Measurements from ENCODE around the gene COL18A1. TPM values are rescaled to one million over a fixed set of nuclear protein-coding genes. Genes with fewer than 3 reads are reported as not detected.

The COL18A1 gene
- total and polyA plus RNA-seq, 4 donors: 97.3 to 963 (median 295) TPM

DNA sequence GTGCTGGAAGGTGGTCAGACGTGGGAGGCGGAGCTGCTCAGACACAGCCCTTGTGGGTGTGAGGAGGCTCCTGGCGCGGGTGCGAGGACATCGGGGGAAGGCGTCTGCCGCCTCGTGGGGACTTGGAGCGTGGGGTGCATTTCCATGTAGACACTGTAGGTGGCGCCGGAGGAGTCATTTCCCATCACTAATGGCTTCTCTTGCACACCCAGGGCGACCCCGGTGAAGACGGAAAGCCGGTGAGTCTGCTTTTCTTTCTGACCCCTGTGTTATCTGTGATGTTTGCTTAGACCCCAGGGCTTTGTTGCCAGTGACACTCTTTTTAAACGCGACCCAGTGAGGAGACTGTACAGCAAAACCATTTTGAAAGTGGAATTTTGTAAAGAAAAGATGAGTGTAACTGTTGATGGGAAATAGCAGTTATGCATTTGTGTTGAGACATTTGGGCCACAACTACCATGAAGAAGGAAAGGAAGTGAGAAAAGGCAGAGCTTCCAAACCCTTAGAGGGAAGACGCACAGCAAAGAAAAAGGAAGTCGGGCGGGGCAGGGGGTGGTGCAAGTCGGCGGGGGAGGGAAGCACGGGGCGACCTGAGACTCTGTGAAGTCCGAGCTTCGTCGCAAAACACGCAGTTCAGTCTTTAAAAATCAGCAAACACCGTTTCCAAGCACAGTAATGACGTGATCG is 73.3 kb downstream of the COL18A1 start:
- H3K4me3 ChIP-seq (ENCODE audit: low read length in 2 of 2): no peak overlapping the region

DNA sequence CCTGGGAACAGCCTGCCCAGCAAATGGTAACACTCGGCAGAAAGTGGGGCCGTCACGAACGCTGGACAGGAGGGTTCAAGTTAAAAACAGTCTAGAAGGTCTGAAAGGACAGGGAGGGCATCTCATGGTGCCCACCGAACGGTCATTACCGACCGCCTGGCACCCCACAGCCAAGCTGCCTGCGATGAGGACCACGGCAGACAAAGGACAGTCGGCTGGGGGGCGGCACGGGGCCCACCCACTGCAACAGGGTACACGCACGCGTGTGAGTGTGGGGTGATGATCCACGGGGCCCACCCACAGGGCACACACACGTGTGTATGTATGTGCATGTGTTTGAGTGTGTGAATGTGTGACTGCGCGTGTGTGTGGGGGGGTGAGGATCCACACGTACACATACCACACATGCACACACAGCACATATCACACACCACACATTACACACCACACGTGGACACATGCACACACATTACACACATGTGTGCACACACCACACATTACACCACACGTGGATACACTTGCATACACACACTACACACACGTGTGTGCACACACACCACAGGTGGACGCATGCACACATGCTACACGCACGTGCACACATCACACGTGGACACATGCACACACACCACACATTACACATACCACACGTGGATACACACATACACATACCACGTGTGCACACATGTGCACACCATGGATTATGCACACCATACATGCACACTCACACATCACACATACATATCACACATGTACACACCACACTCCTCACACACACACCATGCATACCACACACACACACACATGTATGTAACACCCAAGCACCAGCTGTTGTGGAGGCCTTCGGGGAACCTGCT is 74.1 kb downstream of the COL18A1 start:
- H3K9me3 ChIP-seq (ENCODE audit: control insufficient read depth, low read length): no peaks in the 10 kb centered on the region
- H3K27ac ChIP-seq (ENCODE audit: low read depth in 1 of 2, low read length in 2 of 2): no peak overlapping the region
- peaks cover 0 to 1% of the 10 kb centered on the region in 2 donors for H3K36me3 ChIP-seq (ENCODE audit: control insufficient read depth in 1 of 2, insufficient read depth in 2 of 2, low read length in 1 of 2)
- no peaks in the 10 kb centered on the region for H3K4me1 ChIP-seq (ENCODE audit: control insufficient read depth in 1 of 2, insufficient read depth in 2 of 2, low read length in 2 of 2)
- ATAC-seq (ENCODE audit: low FRiP score) (no peak), DNase-seq (no peak)
- no peaks in the 10 kb centered on the region for H3K27me3 ChIP-seq (ENCODE audit: control insufficient read depth in 1 of 2, insufficient read depth in 2 of 2, low read length in 1 of 2)
- 85 to 91% methylated on average over 31 of the region's 31 CpGs for WGBS, 2 donors
- no peak overlapping the region for H3K4me3 ChIP-seq (ENCODE audit: low read length in 2 of 2)
- intact Hi-C loops (cut with DNase I): no loop called here

More for the DNA sequence above, 73.3 kb downstream of the COL18A1 start:
- ATAC-seq (ENCODE audit: low FRiP score): peak; percentile 70
- DNase-seq: peak; percentile 81 to 88
- Histone ChIP-seq H3K36me3 (ENCODE audit: control insufficient read depth in 1 of 2, insufficient read depth in 2 of 2, low read length in 1 of 2) (no peaks in the 10 kb centered on the region), H3K4me1 (ENCODE audit: control insufficient read depth in 1 of 2, insufficient read depth in 2 of 2, low read length in 2 of 2) (no peaks in the 10 kb centered on the region), H3K9me3 (ENCODE audit: control insufficient read depth, low read length) (no peaks in the 10 kb centered on the region), H3K27ac (ENCODE audit: low read depth in 1 of 2, low read length in 2 of 2) (no peak overlapping the region), H3K27me3 (ENCODE audit: control insufficient read depth in 1 of 2, insufficient read depth in 2 of 2, low read length in 1 of 2) (no peaks in the 10 kb centered on the region)
- 44 to 45% methylated on average over 32 of the region's 32 CpGs for WGBS, 2 donors
- intact Hi-C loops (cut with DNase I): no loop called here

DNA sequence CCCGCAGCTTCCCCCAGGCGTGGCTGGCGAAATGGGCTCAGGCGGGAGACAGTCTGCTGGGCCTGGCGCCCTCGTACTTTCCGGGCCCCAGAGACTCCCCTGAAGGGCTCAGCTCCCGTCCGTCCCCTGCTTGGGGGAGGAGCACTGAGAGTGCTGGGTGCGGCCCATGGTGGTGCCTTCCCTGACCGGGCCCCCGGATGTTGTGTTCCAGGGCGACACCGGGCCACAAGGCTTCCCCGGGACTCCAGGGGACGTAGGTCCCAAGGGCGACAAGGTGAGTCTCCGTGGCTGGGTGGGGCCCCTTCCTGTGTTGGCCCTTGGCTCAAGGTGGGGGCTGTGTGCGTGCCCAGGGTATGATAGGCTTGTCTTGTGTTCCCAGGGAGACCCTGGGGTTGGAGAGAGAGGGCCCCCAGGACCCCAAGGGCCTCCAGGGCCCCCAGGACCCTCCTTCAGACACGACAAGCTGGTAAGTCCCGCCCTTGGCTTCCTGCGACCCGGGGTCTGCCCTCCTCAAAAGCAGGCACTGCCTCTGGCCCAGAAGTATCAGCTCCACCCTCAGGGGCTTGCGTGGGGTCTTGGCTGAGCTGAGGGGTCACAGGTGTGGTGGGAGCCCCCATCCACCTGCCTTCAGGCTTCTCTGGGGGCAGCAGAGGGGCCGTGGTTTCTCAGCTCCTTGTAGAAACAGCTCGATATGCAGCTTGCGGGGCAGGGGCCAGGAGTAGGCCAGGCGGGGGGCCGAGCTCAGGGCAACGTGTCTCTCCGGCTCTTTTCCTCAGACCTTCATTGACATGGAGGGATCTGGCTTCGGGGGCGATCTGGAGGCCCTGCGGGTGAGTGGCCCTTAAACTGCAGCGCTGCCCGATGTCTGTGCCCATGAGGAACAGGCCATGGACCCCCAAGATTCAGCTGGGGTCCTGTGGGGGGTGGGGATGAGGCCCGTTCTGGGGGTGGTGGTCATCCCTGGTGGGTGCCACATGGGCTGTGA is 75.0 kb downstream of the COL18A1 start:
- intact Hi-C loops (cut with DNase I): no loop called here
- no peak overlapping the region for H3K4me3 ChIP-seq (ENCODE audit: low read length in 2 of 2)

DNA sequence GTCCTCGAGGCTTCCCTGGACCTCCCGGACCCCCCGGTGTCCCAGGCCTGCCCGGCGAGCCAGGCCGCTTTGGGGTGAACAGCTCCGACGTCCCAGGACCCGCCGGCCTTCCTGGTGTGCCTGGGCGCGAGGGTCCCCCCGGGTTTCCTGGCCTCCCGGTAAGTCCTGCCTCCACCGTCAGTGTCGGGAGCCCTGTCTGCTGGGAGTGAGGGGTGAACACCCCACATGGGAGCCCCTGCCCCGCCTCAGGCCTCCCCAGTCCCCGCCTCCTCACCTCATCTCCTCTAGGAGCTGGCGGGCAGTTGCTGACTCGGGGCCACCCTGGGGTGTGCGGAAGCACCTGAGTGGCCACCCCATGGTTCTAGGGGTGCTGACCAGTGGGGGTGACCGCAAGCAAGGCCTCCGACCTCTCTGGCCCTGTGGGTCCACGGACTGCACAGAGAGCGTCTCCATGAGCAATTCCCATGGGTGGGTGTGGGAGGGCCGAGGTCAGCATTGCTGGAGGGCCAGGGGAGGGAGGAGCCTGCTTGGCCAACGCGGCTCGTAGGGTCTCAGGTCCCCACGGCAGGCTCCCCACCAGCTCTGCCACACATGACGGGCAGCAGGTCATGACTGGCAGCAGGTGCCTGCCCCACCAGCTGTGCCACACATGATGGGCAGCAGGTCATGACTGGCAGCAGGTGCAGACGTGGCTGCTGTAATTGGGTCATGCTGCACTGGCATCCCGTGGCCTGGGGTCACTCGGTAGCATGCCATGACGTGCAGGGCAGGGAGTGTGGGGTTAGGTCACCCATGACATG is 75.9 kb downstream of the COL18A1 start:
- DNase-seq (no peak), ATAC-seq (ENCODE audit: low FRiP score) (no peak)
- Histone ChIP-seq H3K36me3 (ENCODE audit: control insufficient read depth in 1 of 2, insufficient read depth in 2 of 2, low read length in 1 of 2) (peaks cover 0 to 5% of the 10 kb centered on the region in 2 donors), H3K4me1 (ENCODE audit: control insufficient read depth in 1 of 2, insufficient read depth in 2 of 2, low read length in 2 of 2) (no peaks in the 10 kb centered on the region), H3K4me3 (ENCODE audit: low read length in 2 of 2) (no peak overlapping the region), H3K9me3 (ENCODE audit: control insufficient read depth, low read length) (no peaks in the 10 kb centered on the region), H3K27ac (ENCODE audit: low read depth in 1 of 2, low read length in 2 of 2) (no peak overlapping the region), H3K27me3 (ENCODE audit: control insufficient read depth in 1 of 2, insufficient read depth in 2 of 2, low read length in 1 of 2) (no peaks in the 10 kb centered on the region)
- intact Hi-C loops (cut with DNase I): no loop called here
- WGBS, 2 donors: 90 to 95% methylated on average over 32 to 35 of the region's 35 CpGs

More for the DNA sequence above, 75.0 kb downstream of the COL18A1 start:
- no peak for ATAC-seq (ENCODE audit: low FRiP score)
- Histone ChIP-seq H3K27me3 (ENCODE audit: control insufficient read depth in 1 of 2, insufficient read depth in 2 of 2, low read length in 1 of 2) (no peaks in the 10 kb centered on the region), H3K4me1 (ENCODE audit: control insufficient read depth in 1 of 2, insufficient read depth in 2 of 2, low read length in 2 of 2) (no peaks in the 10 kb centered on the region), H3K9me3 (ENCODE audit: control insufficient read depth, low read length) (no peaks in the 10 kb centered on the region), H3K36me3 (ENCODE audit: control insufficient read depth in 1 of 2, insufficient read depth in 2 of 2, low read length in 1 of 2) (peaks cover 0 to 5% of the 10 kb centered on the region in 2 donors), H3K27ac (ENCODE audit: low read depth in 1 of 2, low read length in 2 of 2) (no peak overlapping the region)
- WGBS, 2 donors: 90 to 91% methylated on average over 36 to 37 of the region's 37 CpGs
- DNase-seq: no peak

DNA sequence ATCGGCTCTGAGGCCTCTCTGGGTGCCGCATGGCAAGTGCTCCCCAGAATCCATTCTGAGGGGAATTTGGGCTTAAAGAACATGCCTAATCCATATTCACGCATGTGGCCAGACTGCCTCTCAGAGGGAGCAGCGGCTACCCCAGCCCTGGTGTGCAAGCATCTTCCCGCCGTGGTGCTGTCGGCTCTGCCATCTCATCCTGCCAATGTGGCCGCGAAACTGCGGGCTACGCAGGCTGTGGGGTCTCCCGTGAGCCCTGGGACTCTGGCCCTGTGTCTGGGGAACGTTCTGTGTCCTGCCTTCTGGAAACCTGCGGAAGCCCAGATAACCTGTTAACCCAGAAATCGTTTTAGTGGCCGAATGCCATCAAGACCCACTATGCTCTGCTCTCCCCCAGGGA is 76.6 kb downstream of the COL18A1 start:
- H3K9me3 ChIP-seq (ENCODE audit: control insufficient read depth, low read length): no peaks in the 10 kb centered on the region

DNA sequence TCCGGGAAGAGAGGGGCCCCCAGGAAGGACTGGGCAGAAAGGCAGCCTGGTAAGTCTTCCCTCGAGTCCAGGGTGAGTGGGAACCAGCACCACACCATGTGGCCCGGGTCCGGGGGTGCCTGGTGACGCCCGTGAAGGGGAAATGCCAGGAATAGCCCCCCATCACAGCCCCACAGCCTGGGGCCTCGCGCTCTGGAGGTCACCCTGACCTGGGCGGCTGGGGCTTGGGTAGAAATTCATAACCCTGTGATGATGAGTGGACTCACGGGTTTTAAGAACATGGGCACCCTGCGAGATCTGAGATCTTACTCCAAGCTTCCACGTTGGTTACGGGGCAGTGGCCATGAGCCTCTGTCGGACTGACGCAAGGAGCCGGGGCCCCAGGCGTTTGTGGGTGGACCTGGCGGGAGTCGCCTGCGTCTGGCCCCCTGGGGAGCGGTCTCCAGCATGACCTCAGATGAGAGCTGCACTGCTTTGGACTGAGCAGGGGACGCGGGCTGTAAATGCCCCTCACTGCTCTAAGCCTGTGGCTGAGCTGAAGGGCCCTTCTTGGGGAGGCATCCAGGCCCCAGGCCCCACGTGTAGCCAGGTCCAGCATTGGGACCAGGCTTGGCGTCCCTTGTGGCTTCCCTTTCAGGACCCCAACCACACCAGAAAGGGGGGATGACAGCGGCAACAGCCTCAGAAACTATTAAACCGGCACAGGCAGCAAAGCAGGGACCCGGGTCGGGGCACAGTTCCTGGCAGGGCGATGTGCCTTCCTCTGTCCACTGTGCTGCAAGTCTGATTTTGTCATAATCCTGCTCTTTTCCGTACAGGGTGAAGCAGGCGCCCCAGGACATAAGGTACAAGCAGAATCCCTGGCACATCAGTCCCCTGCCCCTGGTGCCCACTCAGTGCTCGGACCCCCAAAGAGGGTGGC is 77.3 kb downstream of the COL18A1 start:
- no peak overlapping the region for H3K4me3 ChIP-seq (ENCODE audit: low read length in 2 of 2)
- intact Hi-C loops (cut with DNase I): no loop called here
- H3K4me1 ChIP-seq (ENCODE audit: control insufficient read depth in 1 of 2, insufficient read depth in 2 of 2, low read length in 2 of 2): no peaks in the 10 kb centered on the region
- H3K36me3 ChIP-seq (ENCODE audit: control insufficient read depth in 1 of 2, insufficient read depth in 2 of 2, low read length in 1 of 2): peaks cover 0 to 5% of the 10 kb centered on the region in 2 donors
- H3K9me3 ChIP-seq (ENCODE audit: control insufficient read depth, low read length): no peaks in the 10 kb centered on the region
- ATAC-seq (ENCODE audit: low FRiP score) (no peak), DNase-seq (no peak)
- no peaks in the 10 kb centered on the region for H3K27me3 ChIP-seq (ENCODE audit: control insufficient read depth in 1 of 2, insufficient read depth in 2 of 2, low read length in 1 of 2)
- WGBS, 2 donors: 90 to 91% methylated on average over 31 to 33 of the region's 33 CpGs
- no peak overlapping the region for H3K27ac ChIP-seq (ENCODE audit: low read depth in 1 of 2, low read length in 2 of 2)

More for the DNA sequence above, 76.6 kb downstream of the COL18A1 start:
- H3K4me1 ChIP-seq (ENCODE audit: control insufficient read depth in 1 of 2, insufficient read depth in 2 of 2, low read length in 2 of 2): no peaks in the 10 kb centered on the region
- ATAC-seq (ENCODE audit: low FRiP score): no peak
- H3K27me3 ChIP-seq (ENCODE audit: control insufficient read depth in 1 of 2, insufficient read depth in 2 of 2, low read length in 1 of 2): no peaks in the 10 kb centered on the region
- no peak overlapping the region for H3K4me3 ChIP-seq (ENCODE audit: low read length in 2 of 2)
- H3K36me3 ChIP-seq (ENCODE audit: control insufficient read depth in 1 of 2, insufficient read depth in 2 of 2, low read length in 1 of 2): peaks cover 0 to 5% of the 10 kb centered on the region in 2 donors
- intact Hi-C loops (cut with DNase I): no loop called here
- no peak for DNase-seq
- no peak overlapping the region for H3K27ac ChIP-seq (ENCODE audit: low read depth in 1 of 2, low read length in 2 of 2)
- 89 to 90% methylated on average over 16 of the region's 16 CpGs for WGBS, 2 donors
